Esophagus muscularis mucosa (tissue), 4 donors: ENCODE results near the gene TARDBP.

Experiments used
- CTCF ChIP-seq, 3 experiments: fragments of 200-600 bp in 2 of 3; fragments of 450-650 bp in 1 of 3; sonication (generic) in 2 of 3; IDR thresholded peaks; one replicate each; pipeline ENCODE4 v1.5.1; 2017 to 2019; ENCODE audit warnings: antibody characterized with exemption in 3 of 3, mild to moderate bottlenecking in 2 of 3, moderate library complexity in 1 of 3
- EP300 ChIP-seq: sonication (generic); formaldehyde crosslinking; IDR thresholded peaks from one replicate; pipeline ENCODE4 v1.6.1; 2017; ENCODE audit warnings: antibody characterized with exemption
- POLR2A ChIP-seq: fragments of 450-650 bp; IDR thresholded peaks from one replicate; pipeline ENCODE4 v1.6.1; 2017; ENCODE audit warnings: antibody characterized with exemption, moderate library complexity, mild to moderate bottlenecking, low read depth
- POLR2AphosphoS5 ChIP-seq, 2 donors: sonication (generic); formaldehyde crosslinking; IDR thresholded peaks; one replicate each; pipeline ENCODE4 v1.6.1; 2017; ENCODE audit warnings: antibody characterized with exemption in 2 of 2

- no peak for TF ChIP-seq CTCF (IDR thresholded peaks at IDR 0.05)
- TF ChIP-seq EP300: no peak
- TF ChIP-seq POLR2A: peak; percentile 94
- peak; percentile 96 to 99 for TF ChIP-seq POLR2AphosphoS5 (IDR thresholded peaks at IDR 0.05)
Measured at GRCh38 chr1:11012260-11013159, at the start of gene TARDBP.
